H1 (cell line): ENCODE data around the gene BOLA1. TPM values are rescaled to one million over a fixed set of nuclear protein-coding genes. Genes with fewer than 3 reads are reported as not detected.

Experiments
- CTCF ChIA-PET: fragments of 300-600 bp; sonication (Branson Sonifier 250); formaldehyde crosslinking; loops from one replicate; lab custom pipeline; 2021; ENCODE audit not compliant: partially characterized antibody; lab: Charles Lee
- POLR2A ChIA-PET: fragments of 300-600 bp; sonication (Branson Sonifier 250); formaldehyde crosslinking; loops from one replicate; lab custom pipeline; 2021; ENCODE audit warnings: inconsistent platforms; ENCODE audit not compliant: partially characterized antibody; lab: Charles Lee
- DNase-seq, 2 experiments: peaks; one replicate each; pipeline versions ENCODE4 v3.0.0 to v3.0.0-alpha.2; 2010 to 2022; ENCODE audit warnings: low spot score in 2 of 2, low read depth in 1 of 2, mixed read lengths in 1 of 2
- FAIRE-seq: peaks from 2 replicates; lab custom pipeline; 2011; peaks lifted over from hg19 to GRCh38; lab: Jason Lieb, UNC
- H2AFZ ChIP-seq: 2 replicates; pipeline ENCODE4 v1.8.1; 2012; ENCODE audit warnings: low read length, inconsistent platforms
- H2AK5ac ChIP-seq: 2 replicates; pipeline ENCODE4 v1.6.1; 2013; ENCODE audit warnings: low read depth, low read length
- H2BK120ac ChIP-seq: replicated peaks from 2 replicates; pipeline ENCODE3; 2013; ENCODE audit warnings: low read depth, low read length, inconsistent platforms
- H2BK12ac ChIP-seq: 2 replicates; pipeline ENCODE4 v1.6.1; 2013; ENCODE audit warnings: low read depth, low read length
- H2BK15ac ChIP-seq: 2 replicates; pipeline ENCODE4 v1.6.1; 2013; ENCODE audit warnings: low read length
- H2BK20ac ChIP-seq: 2 replicates; pipeline ENCODE4 v1.6.1; 2013; ENCODE audit warnings: low read length
- H2BK5ac ChIP-seq: 2 replicates; pipeline ENCODE4 v1.6.1; 2013; ENCODE audit warnings: low read depth, low read length
- H3K14ac ChIP-seq: 2 replicates; pipeline ENCODE4 v1.6.1; 2013; ENCODE audit warnings: inconsistent platforms; ENCODE audit not compliant: insufficient read length
- H3K18ac ChIP-seq: 2 replicates; pipeline ENCODE4 v1.6.1; 2013; ENCODE audit warnings: low read length; ENCODE audit errors: extremely low read depth
- H3K23ac ChIP-seq: 2 replicates; pipeline ENCODE4 v1.6.1; 2013; ENCODE audit warnings: inconsistent platforms; ENCODE audit not compliant: insufficient read length
- H3K23me2 ChIP-seq: 2 replicates; pipeline ENCODE4 v1.6.1; 2013; ENCODE audit warnings: low read depth, low read length
- H3K27ac ChIP-seq: 2 replicates; pipeline ENCODE4 v1.6.1; 2011; ENCODE audit warnings: low read depth, low read length, inconsistent platforms
- H3K27me3 ChIP-seq, 4 experiments: replicated peaks in 1 of 4; 1 replicate in 1 of 4; 2 replicates in 3 of 4; pipeline versions ENCODE4 v1.6.1 to v1.8.1; 2011 to 2013; ENCODE audit warnings: low read length in 3 of 4, mild to moderate bottlenecking in 3 of 4, inconsistent platforms in 2 of 4, mixed read lengths in 2 of 4, moderate library complexity in 1 of 4; ENCODE audit not compliant: control insufficient read depth in 3 of 4, insufficient read depth in 3 of 4; ENCODE audit errors: extremely low read depth in 1 of 4
- H3K36me3 ChIP-seq, 4 experiments: 2 replicates each; pipeline versions ENCODE4 v1.6.1 to v1.8.1; 2011 to 2013; ENCODE audit warnings: mild to moderate bottlenecking in 4 of 4, low read length in 3 of 4, moderate library complexity in 2 of 4, control low read depth in 1 of 4, inconsistent platforms in 1 of 4; ENCODE audit not compliant: insufficient read depth in 4 of 4, control insufficient read depth in 2 of 4
- H3K4ac ChIP-seq: replicated peaks from 2 replicates; pipeline ENCODE3; 2013; ENCODE audit warnings: low read length, low read depth, mixed read lengths, inconsistent platforms; ENCODE audit not compliant: insufficient read length
- H3K4me1 ChIP-seq, 4 experiments: replicated peaks in 1 of 4; 1 replicate in 1 of 4; 2 replicates in 3 of 4; pipeline versions ENCODE4 v1.6.1 to v1.8.1; 2011 to 2013; ENCODE audit warnings: low read length in 3 of 4, inconsistent platforms in 2 of 4, mixed read lengths in 1 of 4; ENCODE audit not compliant: insufficient read depth in 4 of 4, control insufficient read depth in 3 of 4
- H3K4me2 ChIP-seq, 2 experiments: 2 replicates each; pipeline versions ENCODE4 v1.6.1 to v1.8.1; 2011 to 2013; ENCODE audit warnings: low read depth in 2 of 2, low read length in 2 of 2, control low read depth in 1 of 2, inconsistent platforms in 1 of 2, mild to moderate bottlenecking in 1 of 2; ENCODE audit not compliant: insufficient read depth in 1 of 2
- H3K4me3 ChIP-seq, 4 experiments: fragments of 200-600, 300-600 bp in 1 of 4; sonication (generic), shearing (Covaris generic), sonication (Bioruptor Twin) in 1 of 4; 2 replicates each; pipeline versions ENCODE4 v1.5.1 to v1.8.1; 2011 to 2016; ENCODE audit warnings: low read length in 4 of 4, low read depth in 3 of 4, control low read depth in 2 of 4, inconsistent platforms in 2 of 4, mild to moderate bottlenecking in 2 of 4, mixed read lengths in 1 of 4, moderate library complexity in 1 of 4; ENCODE audit not compliant: insufficient read depth in 2 of 4; ENCODE audit errors: extremely low read depth in 1 of 4
- H3K56ac ChIP-seq: replicated peaks from 2 replicates; pipeline ENCODE3; 2013; ENCODE audit warnings: low read depth, mild to moderate bottlenecking, mixed read lengths, low read length, inconsistent platforms; ENCODE audit not compliant: insufficient read length
- H3K79me1 ChIP-seq: 2 replicates; pipeline ENCODE4 v1.6.1; 2013; ENCODE audit warnings: low read depth, low read length, control low read depth
- H3K79me2 ChIP-seq, 2 experiments: 2 replicates each; pipeline versions ENCODE4 v1.6.1 to v1.8.1; 2012 to 2013; ENCODE audit warnings: low read length in 2 of 2, mild to moderate bottlenecking in 2 of 2, inconsistent platforms in 1 of 2; ENCODE audit not compliant: insufficient read depth in 2 of 2, control insufficient read depth in 1 of 2
- H3K9ac ChIP-seq, 4 experiments: replicated peaks in 1 of 4; 1 replicate in 1 of 4; 2 replicates in 3 of 4; pipeline versions ENCODE4 v1.6.1 to v1.8.1; 2011 to 2013; ENCODE audit warnings: low read depth in 3 of 4, low read length in 3 of 4, control low read depth in 2 of 4, mild to moderate bottlenecking in 2 of 4, moderate library complexity in 2 of 4, inconsistent platforms in 1 of 4; ENCODE audit errors: extremely low read depth in 1 of 4
- H3K9me3 ChIP-seq, 2 experiments: 2 replicates each; pipeline versions ENCODE4 v1.6.1 to v1.8.1; 2012 to 2013; ENCODE audit warnings: mild to moderate bottlenecking in 2 of 2, moderate library complexity in 2 of 2, control low read depth in 1 of 2, inconsistent platforms in 1 of 2, low read depth in 1 of 2, low read length in 1 of 2, mixed read lengths in 1 of 2; ENCODE audit not compliant: insufficient read depth in 2 of 2
- H4K20me1 ChIP-seq, 2 experiments: replicated peaks in 1 of 2; 2 replicates each; pipeline versions ENCODE3 to v1.8.1; 2011 to 2013; ENCODE audit warnings: inconsistent platforms in 2 of 2, low read length in 2 of 2, mild to moderate bottlenecking in 1 of 2; ENCODE audit not compliant: insufficient read depth in 2 of 2, control insufficient read depth in 1 of 2
- H4K5ac ChIP-seq: 2 replicates; pipeline ENCODE4 v1.6.1; 2013; ENCODE audit warnings: low read length, low read depth, mixed read lengths, inconsistent platforms; ENCODE audit not compliant: insufficient read length
- H4K8ac ChIP-seq: 2 replicates; pipeline ENCODE4 v1.8.0; 2013; ENCODE audit warnings: mild to moderate bottlenecking, moderate library complexity, low read length, inconsistent platforms; ENCODE audit not compliant: insufficient read depth; ENCODE audit errors: extremely low read depth
- H4K91ac ChIP-seq: replicated peaks from 2 replicates; pipeline ENCODE3; 2013; ENCODE audit warnings: low read length, mixed read lengths, inconsistent platforms; ENCODE audit not compliant: insufficient read length
- RXRA ChIP-seq: IDR thresholded peaks from 2 replicates; pipeline ENCODE4 v1.6.1; 2011; ENCODE audit warnings: low read depth, mild to moderate bottlenecking, low read length, moderate library complexity; ENCODE audit not compliant: insufficient read depth
- TCF12 ChIP-seq: IDR thresholded peaks from 2 replicates; pipeline ENCODE4 v1.6.1; 2011; ENCODE audit warnings: low read depth, mild to moderate bottlenecking, low read length
- USF2 ChIP-seq: IDR thresholded peaks from 2 replicates; pipeline ENCODE4 v1.6.1; 2011; ENCODE audit warnings: low read length, improper control_type of control experiment
- whole genome bisulfite sequencing, 2 experiments: shearing (Covaris generic) in 1 of 2; methylation state at CpG; one replicate each; pipeline versions ENCODE4 v1.1.6 to v1.1.7; 2013 to 2015; ENCODE audit warnings: low lambda C conversion rate in 2 of 2, mixed read lengths in 2 of 2, inconsistent platforms in 1 of 2, low coverage in 1 of 2, missing lambda C conversion rate in 1 of 2; ENCODE audit not compliant: insufficient replicate concordance in 2 of 2, insufficient coverage in 1 of 2, insufficient read length in 1 of 2; ENCODE audit errors: extremely low coverage in 1 of 2, missing lambda C conversion rate in 1 of 2; 5-methylcytosine and 5-hydroxymethylcytosine counted together
- polyA plus RNA-seq, 7 experiments: library from polyadenylated mRNA; depleted of rRNA in 3 of 7; stranded (reverse) in 5 of 7; unstranded in 2 of 7; fragments of >200 nt in 5 of 7; fragments of 200-250 nt in 2 of 7; gene quantifications; 1 replicate in 5 of 7; 2 replicates in 1 of 7; 4 replicates in 1 of 7; pipeline versions ENCODE4 v1.2.1 to v1.2.3, GENCODE V29; 2011 to 2013; ENCODE audit warnings: missing spikeins in 2 of 7, mixed read lengths in 2 of 7
- total RNA-seq: library from RNA; stranded (reverse); fragmentation: NEBNext Ultra II Directional; extraction: Animal tissue kit (Norgen Biotek cat#: 25700); gene quantifications from 2 replicates; pipeline ENCODE4 v1.2.1, GENCODE V29; 2021

The BOLA1 gene
- total and polyA plus RNA-seq, 2 of the 8 experiments (the other 6 are each of a cell fraction or from before 2014, with no cell fraction given), result 8.1 to 15.4 TPM

DNA sequence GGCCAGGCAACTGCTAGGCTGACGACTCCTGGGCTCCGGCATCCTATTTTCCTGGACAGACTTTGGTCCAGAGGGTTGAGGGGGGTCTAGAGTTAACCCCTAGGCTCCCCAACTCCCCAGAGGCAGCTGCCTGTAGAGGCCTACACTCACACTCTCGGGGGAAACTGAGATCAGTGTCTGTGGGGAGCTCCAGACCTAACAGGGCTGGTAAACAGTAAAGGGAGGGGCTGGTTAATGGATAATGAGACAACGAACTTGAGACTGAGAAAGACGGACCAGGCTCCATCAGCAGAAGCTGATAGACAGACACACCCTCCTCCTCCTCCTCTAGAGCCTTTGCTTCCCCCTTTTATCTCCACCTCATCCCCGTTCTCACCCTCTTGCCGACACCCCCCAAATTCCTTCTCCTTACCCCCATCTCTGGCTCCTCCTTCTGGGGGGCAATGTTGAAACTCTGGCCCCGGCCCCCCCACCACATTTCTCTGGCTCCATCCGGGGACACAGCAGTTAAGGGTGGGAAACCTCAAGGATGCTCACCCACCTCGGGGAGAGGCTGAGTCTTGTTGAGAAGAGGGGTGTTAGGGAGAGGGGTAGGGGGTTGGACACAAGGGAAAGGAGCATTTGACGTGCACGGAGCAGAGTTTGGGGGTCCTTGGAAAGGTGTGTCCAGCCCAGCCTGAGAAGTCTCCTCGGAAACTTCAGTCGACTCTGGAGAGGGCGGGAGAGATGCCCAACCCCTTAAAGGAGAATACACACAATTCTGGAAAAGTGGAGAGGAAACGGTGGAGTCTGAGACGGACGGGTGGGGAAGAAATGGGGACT is 37.0 kb downstream of the BOLA1 start, which contains the start of gene MTMR11:
TSS of gene MTMR11 (minus strand) at position 710 of the 822 bp plus-strand sequence. CDS start at position 478, 232 bp downstream.
- H4K91ac ChIP-seq, result peak within 1 kb of the TSS; percentile 45
- no peak within 1 kb of the TSS for H2BK120ac ChIP-seq
- H2AK5ac ChIP-seq, result no peak within 1 kb of the TSS
- no peak within 1 kb of the TSS for H2BK20ac ChIP-seq
- FAIRE-seq, result no peak
- H2BK15ac ChIP-seq, result no peak within 1 kb of the TSS; the same call in 1 of the 2 replicates
- no peaks in the 10 kb centered on the region for H3K36me3 ChIP-seq
- 37% methylated on average over 18 of the region's 18 CpGs; no CpG with 5 or more reads in 1 of the 2 experiments for WGBS, 2 experiments
- DNase-seq, result no peak
- H3K4me2 ChIP-seq, result peak within 1 kb of the TSS; percentile 64 to 77
- peak within 1 kb of the TSS; percentile 22; the same call in 1 of the 2 replicates for H2BK5ac ChIP-seq
- CTCF ChIA-PET, result interaction anchor here (0.6 to 1.7 kb wide), 2 partner anchors 20 to 72 kb away, joined by 3 to 5 read pairs; no protein-coding TSS in a partner anchor
- peak within 1 kb of the TSS; percentile 9; the same call in 1 of the 2 replicates for H4K8ac ChIP-seq
- peaks cover 5 to 19% (median 12%) of the 10 kb centered on the region in 4 experiments for H3K4me1 ChIP-seq
- H3K56ac ChIP-seq, result no peak within 1 kb of the TSS
- no peaks in the 10 kb centered on the region for H3K79me2 ChIP-seq
- H3K18ac ChIP-seq, result 0 out of 2 replicates have a peak within 1 kb of the TSS, but pooled peaks have one; percentile 22
- 0 out of 2 replicates have a peak within 1 kb of the TSS, but pooled peaks have one; percentile 82 for H2AFZ ChIP-seq
- no peaks in the 10 kb centered on the region for H3K9me3 ChIP-seq
- H3K23ac ChIP-seq, result no peak within 1 kb of the TSS
- H3K27me3 ChIP-seq, result no peaks in the 10 kb centered on the region
- no peaks in the 10 kb centered on the region for H3K79me1 ChIP-seq
- no peak within 1 kb of the TSS for H3K27ac ChIP-seq
- H2BK12ac ChIP-seq, result peak within 1 kb of the TSS; percentile 63; the same call in 1 of the 2 replicates
- H3K14ac ChIP-seq, result no peak within 1 kb of the TSS
- H3K9ac ChIP-seq, result no peak within 1 kb of the TSS; a peak in 1 of 7 replicates
- H3K4ac ChIP-seq, result no peak within 1 kb of the TSS
- H4K5ac ChIP-seq, result no peak within 1 kb of the TSS
- peaks cover 2% of the 10 kb centered on the region; the same call in 1 of the 2 replicates for H3K23me2 ChIP-seq
- POLR2A ChIA-PET, result interaction anchor here (0.7 to 5.8 kb wide), 6 partner anchors 7 to 228 kb away, joined by 3 to 65 read pairs (median 5); partner anchors contain the start of gene SF3B4
- peak within 1 kb of the TSS in 3 of 4 experiments; percentile 17 to 55 (median 24); a peak in 5 of 8 replicates for H3K4me3 ChIP-seq
- no peaks in the 10 kb centered on the region for H4K20me1 ChIP-seq
- TF ChIP-seq RXRA, result no peak
- TF ChIP-seq TCF12, result no peak
- TF ChIP-seq USF2, result no peak
